ENCODE data around the gene TPST1. TPM values are rescaled to one million over a fixed set of nuclear protein-coding genes. Genes with fewer than 3 reads are reported as not detected.
"Not testable (repeated sequence)": the region's sequence is repeated elsewhere in the genome, so short reads cannot be mapped to it uniquely, and the experiment has no call there.

The TPST1 gene
- total and polyA plus RNA-seq, 2 donors (not counting 1 experiment from before 2014, with no cell fraction given), result 81.8 to 151 TPM

DNA sequence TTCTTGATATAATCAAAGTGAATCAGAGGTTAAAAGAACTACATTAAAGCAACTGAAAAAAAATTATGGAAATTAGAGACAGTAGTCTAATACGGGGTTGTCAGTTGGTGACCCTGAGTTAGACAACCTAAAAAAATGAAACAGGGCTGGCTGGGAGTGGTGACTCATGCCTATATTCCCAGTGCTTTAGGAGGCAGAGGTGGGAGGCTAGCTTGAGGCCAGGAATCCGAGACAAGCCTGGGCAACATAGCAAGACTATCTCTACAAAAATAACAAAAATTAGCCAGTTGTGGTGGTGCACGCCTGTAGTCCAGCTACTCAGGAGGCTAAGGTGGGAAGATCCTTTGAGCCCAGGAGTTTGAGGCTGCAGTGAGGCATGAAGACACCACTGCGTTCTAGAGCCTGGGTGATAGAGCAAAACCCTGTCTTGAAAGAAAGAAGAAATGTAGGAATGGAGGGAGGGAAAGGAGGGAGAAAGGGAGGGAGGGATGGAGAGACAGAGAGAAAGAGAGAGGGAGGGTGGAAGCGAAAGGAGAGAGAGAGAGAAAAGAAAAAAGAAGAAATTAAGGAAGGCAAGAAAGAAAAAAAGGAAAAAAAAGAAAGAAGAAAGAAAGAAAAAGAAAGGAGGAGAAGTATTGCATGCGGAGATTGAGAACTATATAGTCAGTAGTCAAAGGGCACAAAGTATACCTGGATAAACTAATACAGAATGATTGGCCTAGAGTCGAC, 166.1 kb downstream of the TPST1 start:
- DNase-seq (ENCODE audit: low read depth in 2 of 2), result no peak
- no peak for TF ChIP-seq EZH2 (IDR thresholded peaks at IDR 0.05; ENCODE audit: low read length, missing control alignments)
- TF ChIP-seq, protein P1, sequence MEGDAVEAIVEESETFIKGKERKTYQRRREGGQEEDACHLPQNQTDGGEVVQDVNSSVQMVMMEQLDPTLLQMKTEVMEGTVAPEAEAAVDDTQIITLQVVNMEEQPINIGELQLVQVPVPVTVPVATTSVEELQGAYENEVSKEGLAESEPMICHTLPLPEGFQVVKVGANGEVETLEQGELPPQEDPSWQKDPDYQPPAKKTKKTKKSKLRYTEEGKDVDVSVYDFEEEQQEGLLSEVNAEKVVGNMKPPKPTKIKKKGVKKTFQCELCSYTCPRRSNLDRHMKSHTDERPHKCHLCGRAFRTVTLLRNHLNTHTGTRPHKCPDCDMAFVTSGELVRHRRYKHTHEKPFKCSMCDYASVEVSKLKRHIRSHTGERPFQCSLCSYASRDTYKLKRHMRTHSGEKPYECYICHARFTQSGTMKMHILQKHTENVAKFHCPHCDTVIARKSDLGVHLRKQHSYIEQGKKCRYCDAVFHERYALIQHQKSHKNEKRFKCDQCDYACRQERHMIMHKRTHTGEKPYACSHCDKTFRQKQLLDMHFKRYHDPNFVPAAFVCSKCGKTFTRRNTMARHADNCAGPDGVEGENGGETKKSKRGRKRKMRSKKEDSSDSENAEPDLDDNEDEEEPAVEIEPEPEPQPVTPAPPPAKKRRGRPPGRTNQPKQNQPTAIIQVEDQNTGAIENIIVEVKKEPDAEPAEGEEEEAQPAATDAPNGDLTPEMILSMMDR (conservative IDR thresholded peaks at IDR 0.05 in 1 of 2, IDR thresholded peaks at IDR 0.05 in 1 of 2; ENCODE audit: low read depth in 1 of 2, low read length in 2 of 2), result no peak
- Histone ChIP-seq H4K20me1 (ENCODE audit: control insufficient read depth, extremely low read depth, insufficient read depth, low read length) (no peaks in the 10 kb centered on the region), H3K27me3 (ENCODE audit: control insufficient read depth, insufficient read depth, low read length) (no peaks in the 10 kb centered on the region), H3K27ac (ENCODE audit: insufficient read depth, low read length) (no peak overlapping the region), H2AFZ (ENCODE audit: low read length) (no peak overlapping the region), H3K4me3 (replicated peaks in 1 of 4; ENCODE audit: control extremely low read depth in 1 of 4, insufficient read depth in 1 of 4, low read depth in 3 of 4, low read length in 4 of 4) (no peak overlapping the region), H3K79me2 (ENCODE audit: control insufficient read depth, insufficient read depth, low read length) (no peaks in the 10 kb centered on the region), H3K9me3 (ENCODE audit: control insufficient read depth, insufficient read depth, low read depth, low read length) (no peaks in the 10 kb centered on the region), H3K4me1 (ENCODE audit: control insufficient read depth, extremely low read depth, insufficient read depth, low read length) (no peaks in the 10 kb centered on the region), H3K36me3 (ENCODE audit: control insufficient read depth, insufficient read depth, low read length) (peaks cover 2% of the 10 kb centered on the region), H3K9ac (ENCODE audit: insufficient read depth, low read length) (no peak overlapping the region), H3K4me2 (ENCODE audit: extremely low read depth, insufficient read depth, low read length) (no peak overlapping the region)

DNA sequence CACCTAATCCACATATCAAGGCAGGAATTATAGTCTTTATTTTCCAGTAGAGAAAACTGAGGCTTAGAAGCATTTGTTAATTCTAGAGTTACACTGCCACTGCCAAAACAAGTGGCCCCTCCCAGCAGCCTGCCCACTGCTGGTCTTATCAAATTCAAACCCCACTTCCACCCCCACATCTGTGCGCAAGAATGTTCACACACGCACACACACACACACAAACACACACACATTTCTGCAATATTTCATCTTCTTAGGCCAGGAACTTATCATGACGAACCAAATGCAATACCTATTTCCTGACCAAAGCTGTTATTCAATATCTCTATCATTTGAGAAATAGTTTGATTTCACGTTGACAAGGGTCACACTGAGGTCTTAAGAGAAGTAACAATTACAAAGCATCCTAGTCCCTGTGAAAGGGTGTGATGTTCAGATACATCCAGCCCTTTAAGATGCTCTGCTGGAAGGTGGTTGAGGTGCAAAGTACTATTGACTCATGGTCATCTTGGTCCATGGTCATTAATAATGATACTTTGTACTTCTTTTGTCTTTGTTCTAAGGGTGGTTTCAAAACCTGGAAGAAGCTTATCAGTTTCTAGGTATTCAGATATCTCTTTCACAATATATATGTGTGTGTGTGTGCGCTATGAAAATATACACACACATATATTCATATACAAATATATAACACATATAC, 169.2 kb downstream of the TPST1 start:
- peak in 1 of 2 donors; percentile 22 for DNase-seq (ENCODE audit: low read depth in 2 of 2)
- H2AFZ ChIP-seq (ENCODE audit: low read length); H3K79me2 ChIP-seq (ENCODE audit: control insufficient read depth, insufficient read depth, low read length); H3K27ac ChIP-seq (ENCODE audit: insufficient read depth, low read length); H3K36me3 ChIP-seq (ENCODE audit: control insufficient read depth, insufficient read depth, low read length); H3K4me3 ChIP-seq (replicated peaks in 1 of 4; ENCODE audit: control extremely low read depth in 1 of 4, insufficient read depth in 1 of 4, low read depth in 3 of 4, low read length in 4 of 4); H3K4me2 ChIP-seq (ENCODE audit: extremely low read depth, insufficient read depth, low read length); H3K27me3 ChIP-seq (ENCODE audit: control insufficient read depth, insufficient read depth, low read length); H4K20me1 ChIP-seq (ENCODE audit: control insufficient read depth, extremely low read depth, insufficient read depth, low read length); H3K9ac ChIP-seq (ENCODE audit: insufficient read depth, low read length); H3K4me1 ChIP-seq (ENCODE audit: control insufficient read depth, extremely low read depth, insufficient read depth, low read length); H3K9me3 ChIP-seq (ENCODE audit: control insufficient read depth, insufficient read depth, low read depth, low read length): not testable (repeated sequence)

DNA sequence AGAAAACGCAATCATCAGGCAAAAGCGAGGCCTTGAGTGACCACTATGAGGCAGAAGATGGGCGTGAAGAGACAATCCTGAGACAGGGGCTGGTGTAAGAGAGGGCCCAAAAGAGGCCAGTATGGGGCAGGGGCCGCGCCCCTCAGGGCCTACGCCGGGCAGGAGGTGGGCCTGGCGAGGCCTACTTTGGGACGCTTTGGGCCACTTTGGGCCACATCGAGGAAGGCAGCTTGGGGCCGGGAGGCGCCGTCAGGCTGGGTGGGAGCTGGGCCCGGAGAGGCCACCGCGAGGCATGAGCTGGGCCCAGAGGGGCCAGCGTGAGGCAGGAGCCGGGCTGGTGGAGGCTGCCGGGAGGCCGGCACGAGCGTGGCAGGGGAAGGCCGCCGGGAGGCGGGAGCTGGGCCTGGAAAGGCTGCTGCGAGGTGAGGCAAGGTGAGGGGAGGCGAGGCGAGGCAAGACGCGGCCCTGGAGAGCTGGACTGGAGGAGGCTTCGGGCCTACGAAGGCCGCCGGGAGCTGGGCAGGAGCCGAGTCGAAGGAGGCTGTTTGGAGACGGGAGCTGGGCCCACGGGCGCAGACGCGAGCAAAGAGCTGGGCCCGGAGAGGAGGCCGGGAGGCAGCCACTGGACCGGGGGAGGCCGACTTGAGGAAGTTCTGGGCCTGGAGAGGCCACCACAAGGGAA, 171.3 kb downstream of the TPST1 start:
- H3K36me3 ChIP-seq (ENCODE audit: control insufficient read depth, insufficient read depth, low read length), result peaks cover 2% of the 10 kb centered on the region
- no peak overlapping the region for H2AFZ ChIP-seq (ENCODE audit: low read length)
- no peak overlapping the region for H3K4me2 ChIP-seq (ENCODE audit: extremely low read depth, insufficient read depth, low read length)
- TF ChIP-seq, protein P1 (conservative IDR thresholded peaks at IDR 0.05 in 1 of 2, IDR thresholded peaks at IDR 0.05 in 1 of 2; ENCODE audit: low read depth in 1 of 2, low read length in 2 of 2), result no peak
- TF ChIP-seq EZH2 (IDR thresholded peaks at IDR 0.05; ENCODE audit: low read length, missing control alignments), result no peak
- H3K9ac ChIP-seq (ENCODE audit: insufficient read depth, low read length), result no peak overlapping the region
- H3K9me3 ChIP-seq (ENCODE audit: control insufficient read depth, insufficient read depth, low read depth, low read length), result no peaks in the 10 kb centered on the region
- no peak overlapping the region for H3K4me3 ChIP-seq (replicated peaks in 1 of 4; ENCODE audit: control extremely low read depth in 1 of 4, insufficient read depth in 1 of 4, low read depth in 3 of 4, low read length in 4 of 4)
- no peak overlapping the region for H3K27ac ChIP-seq (ENCODE audit: insufficient read depth, low read length)
- no peak for DNase-seq (ENCODE audit: low read depth in 2 of 2)
- no peaks in the 10 kb centered on the region for H4K20me1 ChIP-seq (ENCODE audit: control insufficient read depth, extremely low read depth, insufficient read depth, low read length)
- no peaks in the 10 kb centered on the region for H3K27me3 ChIP-seq (ENCODE audit: control insufficient read depth, insufficient read depth, low read length)
- H3K79me2 ChIP-seq (ENCODE audit: control insufficient read depth, insufficient read depth, low read length), result no peaks in the 10 kb centered on the region
- H3K4me1 ChIP-seq (ENCODE audit: control insufficient read depth, extremely low read depth, insufficient read depth, low read length), result no peaks in the 10 kb centered on the region
